ENCODE results near the gene TRIP13.

TRIP13 gene

DNA sequence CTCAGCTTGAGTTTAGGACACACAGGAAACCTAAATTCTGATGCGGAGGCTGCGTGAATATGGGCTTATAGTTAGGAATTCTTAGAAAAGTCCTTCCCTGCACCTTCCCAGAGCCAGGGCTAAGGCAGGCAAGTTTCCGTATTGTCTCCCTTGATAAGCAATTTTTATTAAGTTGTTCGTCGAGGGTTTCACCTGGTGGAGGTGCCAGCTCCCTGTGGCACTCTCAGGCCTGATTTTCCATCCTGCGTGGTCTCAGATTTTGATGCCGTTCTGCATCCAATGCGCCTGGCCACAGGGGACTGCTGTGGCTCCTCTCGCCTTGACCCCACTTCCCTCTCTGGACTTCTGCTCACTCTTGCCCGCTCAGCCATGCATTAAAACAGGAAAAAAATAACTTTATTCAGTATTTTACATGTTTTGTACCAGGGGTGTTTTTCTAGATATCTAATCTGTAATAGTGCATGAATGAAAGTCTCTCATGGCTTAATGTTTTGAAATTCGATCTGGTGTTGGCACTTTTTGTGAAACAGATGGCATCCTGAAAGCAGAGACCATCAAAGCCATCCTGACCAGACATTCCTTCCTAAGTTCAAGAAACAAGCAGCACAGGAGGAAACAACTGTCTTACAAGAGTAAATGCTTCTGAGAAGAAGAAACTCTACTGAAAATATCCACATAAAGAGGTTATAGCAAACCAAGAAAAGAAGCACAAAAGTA lies 50.7 kb downstream of the TRIP13 start:
- Histone ChIP-seq H3K36me3 (ENCODE audit: insufficient read depth, low read length) (no peaks in the 10 kb centered on the region), H3K4me3 (ENCODE audit: low read depth, low read length) (no peak overlapping the region), H3K27ac (ENCODE audit: low read depth, low read length) (no peak overlapping the region), H3K79me2 (ENCODE audit: control insufficient read depth, insufficient read depth, low read length, unreplicated experiment) (no peaks in the 10 kb centered on the region), H3K4me1 (ENCODE audit: control insufficient read depth, insufficient read depth, low read length, unreplicated experiment) (no peaks in the 10 kb centered on the region), H3K27me3 (ENCODE audit: insufficient read depth, low read length) (peaks cover 76% of the 10 kb centered on the region), H2AFZ (ENCODE audit: low read length, unreplicated experiment) (no peak overlapping the region)

DNA sequence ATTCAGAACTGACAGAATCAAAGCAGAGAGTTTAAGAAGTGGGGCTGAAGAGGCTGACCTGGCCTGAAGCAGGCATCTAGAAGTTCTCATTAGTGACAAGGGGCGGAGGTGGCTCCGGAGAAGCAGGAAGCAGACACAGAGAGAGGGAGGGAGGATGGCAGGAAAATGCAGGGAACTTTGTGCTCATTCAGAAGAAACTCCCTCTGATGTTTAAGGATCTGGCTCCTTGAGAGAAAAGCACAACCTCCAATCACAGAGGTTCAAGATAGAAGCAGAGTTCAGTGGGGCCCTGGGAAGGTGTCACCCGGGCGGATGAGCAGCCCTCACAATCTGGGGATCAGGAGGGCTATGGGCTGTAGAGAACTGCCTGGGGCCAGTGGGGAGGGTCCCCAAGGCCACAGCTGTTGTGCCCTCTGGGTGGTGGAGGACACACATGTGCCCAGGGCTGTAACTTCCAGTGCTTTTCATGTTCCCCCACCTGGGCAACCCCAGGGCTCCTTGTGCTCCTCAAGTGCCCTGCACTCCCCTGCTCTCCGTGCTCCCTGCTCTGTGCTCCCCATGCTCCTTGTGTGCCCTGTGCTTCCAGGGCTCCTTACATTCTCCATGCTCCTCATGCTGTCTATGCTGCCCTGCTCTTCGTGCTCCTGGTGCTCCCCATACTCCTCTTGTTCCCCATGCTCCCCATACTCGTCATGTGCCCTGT lies 51.4 kb downstream of the TRIP13 start:
- Histone ChIP-seq H3K79me2 (ENCODE audit: control insufficient read depth, insufficient read depth, low read length, unreplicated experiment) (no peaks in the 10 kb centered on the region), H3K36me3 (ENCODE audit: insufficient read depth, low read length) (no peaks in the 10 kb centered on the region), H3K27me3 (ENCODE audit: insufficient read depth, low read length) (peaks cover 71% of the 10 kb centered on the region), H3K4me1 (ENCODE audit: control insufficient read depth, insufficient read depth, low read length, unreplicated experiment) (no peaks in the 10 kb centered on the region), H2AFZ (ENCODE audit: low read length, unreplicated experiment) (no peak overlapping the region), H3K4me3 (ENCODE audit: low read depth, low read length) (no peak overlapping the region), H3K27ac (ENCODE audit: low read depth, low read length) (no peak overlapping the region)

DNA sequence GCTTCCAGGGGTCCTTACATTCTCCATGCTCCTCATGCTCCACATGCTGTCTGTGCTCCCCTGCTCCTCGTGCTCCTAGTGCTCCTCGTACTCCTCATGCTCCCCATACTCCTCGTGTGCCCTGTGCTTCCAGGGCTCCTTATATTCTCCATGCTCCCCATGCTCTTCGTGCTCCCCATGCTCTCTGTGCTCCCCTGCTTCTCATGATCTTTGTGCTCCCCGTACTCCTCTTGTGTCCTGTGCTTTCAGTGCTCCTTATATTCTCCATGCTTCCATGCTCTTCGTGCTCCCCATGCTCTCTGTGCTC lies 51.9 kb downstream of the TRIP13 start:
- no peaks in the 10 kb centered on the region for H3K79me2 ChIP-seq (ENCODE audit: control insufficient read depth, insufficient read depth, low read length, unreplicated experiment)
- no peak overlapping the region for H2AFZ ChIP-seq (ENCODE audit: low read length, unreplicated experiment)
- no peaks in the 10 kb centered on the region for H3K4me1 ChIP-seq (ENCODE audit: control insufficient read depth, insufficient read depth, low read length, unreplicated experiment)
- no peak overlapping the region for H3K4me3 ChIP-seq (ENCODE audit: low read depth, low read length)
- no peaks in the 10 kb centered on the region for H3K36me3 ChIP-seq (ENCODE audit: insufficient read depth, low read length)
- H3K27ac ChIP-seq (ENCODE audit: low read depth, low read length): no peak overlapping the region
- H3K27me3 ChIP-seq (ENCODE audit: insufficient read depth, low read length): peaks cover 69% of the 10 kb centered on the region

DNA sequence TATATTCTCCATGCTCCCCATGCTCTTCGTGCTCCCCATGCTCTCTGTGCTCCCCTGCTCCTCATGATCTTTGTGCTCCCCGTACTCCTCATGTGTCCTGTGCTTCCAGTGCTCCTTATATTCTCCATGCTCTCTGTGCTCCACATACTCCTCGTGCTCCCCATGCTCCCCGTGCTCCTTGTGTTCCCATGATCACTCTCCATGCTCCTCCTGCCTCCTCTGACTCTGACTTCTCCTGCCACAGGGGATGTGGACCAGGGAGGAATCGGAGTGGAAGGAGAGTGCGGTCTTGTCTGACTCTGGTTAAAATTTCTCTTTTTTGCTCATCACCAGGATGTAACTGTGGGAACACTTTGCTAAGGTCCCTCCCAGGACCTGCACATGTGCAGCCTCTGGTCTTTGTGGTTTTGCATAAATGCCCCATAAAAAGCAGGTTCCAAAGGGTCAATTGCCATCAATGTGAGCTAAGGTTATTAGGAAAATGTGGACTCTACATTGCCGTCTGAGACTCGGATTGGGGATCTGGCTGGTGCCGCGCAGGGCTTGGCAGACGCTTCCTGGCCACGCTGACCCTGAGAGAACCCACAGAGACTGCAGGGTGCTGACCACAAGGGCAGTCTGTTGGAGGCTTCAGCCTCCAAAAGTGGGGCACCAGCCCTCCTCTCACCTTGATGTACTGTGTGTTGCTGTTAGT lies 52.5 kb downstream of the TRIP13 start:
- no peak overlapping the region for H3K4me3 ChIP-seq (ENCODE audit: low read depth, low read length)
- H3K4me1 ChIP-seq (ENCODE audit: control insufficient read depth, insufficient read depth, low read length, unreplicated experiment): no peaks in the 10 kb centered on the region
- H3K79me2 ChIP-seq (ENCODE audit: control insufficient read depth, insufficient read depth, low read length, unreplicated experiment): no peaks in the 10 kb centered on the region
- no peak overlapping the region for H3K27ac ChIP-seq (ENCODE audit: low read depth, low read length)
- no peak overlapping the region for H2AFZ ChIP-seq (ENCODE audit: low read length, unreplicated experiment)
- H3K36me3 ChIP-seq (ENCODE audit: insufficient read depth, low read length): no peaks in the 10 kb centered on the region
- H3K27me3 ChIP-seq (ENCODE audit: insufficient read depth, low read length): peaks cover 71% of the 10 kb centered on the region

DNA sequence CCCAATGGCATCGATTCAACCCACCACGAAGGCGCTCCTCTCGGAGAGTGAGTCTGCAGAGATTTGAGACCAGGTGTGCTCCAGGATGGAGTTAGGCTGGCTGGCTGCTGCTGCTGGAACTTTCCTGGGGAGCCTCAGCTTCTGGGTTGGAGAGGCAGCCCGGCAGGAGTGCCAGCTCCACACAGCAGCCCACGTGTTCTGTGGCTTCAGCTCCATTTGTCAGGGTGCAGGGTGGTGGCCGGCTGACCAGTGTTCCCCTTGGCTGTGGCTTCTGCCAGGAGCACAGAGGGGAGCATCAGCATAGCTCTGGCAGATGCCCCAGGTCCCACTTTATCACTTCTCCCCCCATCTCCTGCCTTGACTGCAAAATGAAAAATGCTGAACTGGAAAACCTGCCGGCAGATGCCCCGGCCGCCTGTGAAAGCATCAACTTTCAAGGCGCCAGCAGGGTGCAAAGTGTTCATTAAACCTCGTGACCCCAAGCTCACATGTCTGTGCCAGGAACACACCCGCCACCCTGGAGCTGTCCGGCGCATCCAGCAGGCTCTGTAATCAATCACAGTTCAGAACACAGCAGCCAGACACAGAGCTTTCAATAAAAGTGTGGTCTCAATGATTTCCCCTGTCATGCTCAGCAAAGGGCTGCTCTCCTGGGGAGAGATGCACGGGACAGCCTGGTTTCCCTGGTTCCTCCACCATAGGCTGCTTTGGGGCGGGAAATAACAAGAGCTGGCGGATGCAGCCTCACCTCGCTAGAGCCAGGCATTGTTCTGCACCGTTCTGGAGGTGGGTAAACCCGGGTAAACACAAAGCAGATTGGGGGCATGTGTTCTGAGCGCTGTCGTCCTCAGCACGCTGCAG lies 53.2 kb downstream of the TRIP13 start:
- no peaks in the 10 kb centered on the region for H3K36me3 ChIP-seq (ENCODE audit: insufficient read depth, low read length)
- no peaks in the 10 kb centered on the region for H3K4me1 ChIP-seq (ENCODE audit: control insufficient read depth, insufficient read depth, low read length, unreplicated experiment)
- no peaks in the 10 kb centered on the region for H3K79me2 ChIP-seq (ENCODE audit: control insufficient read depth, insufficient read depth, low read length, unreplicated experiment)
- H3K27me3 ChIP-seq (ENCODE audit: insufficient read depth, low read length): peaks cover 78% of the 10 kb centered on the region
- no peak overlapping the region for H2AFZ ChIP-seq (ENCODE audit: low read length, unreplicated experiment)
- no peak overlapping the region for H3K4me3 ChIP-seq (ENCODE audit: low read depth, low read length)
- no peak overlapping the region for H3K27ac ChIP-seq (ENCODE audit: low read depth, low read length)

DNA sequence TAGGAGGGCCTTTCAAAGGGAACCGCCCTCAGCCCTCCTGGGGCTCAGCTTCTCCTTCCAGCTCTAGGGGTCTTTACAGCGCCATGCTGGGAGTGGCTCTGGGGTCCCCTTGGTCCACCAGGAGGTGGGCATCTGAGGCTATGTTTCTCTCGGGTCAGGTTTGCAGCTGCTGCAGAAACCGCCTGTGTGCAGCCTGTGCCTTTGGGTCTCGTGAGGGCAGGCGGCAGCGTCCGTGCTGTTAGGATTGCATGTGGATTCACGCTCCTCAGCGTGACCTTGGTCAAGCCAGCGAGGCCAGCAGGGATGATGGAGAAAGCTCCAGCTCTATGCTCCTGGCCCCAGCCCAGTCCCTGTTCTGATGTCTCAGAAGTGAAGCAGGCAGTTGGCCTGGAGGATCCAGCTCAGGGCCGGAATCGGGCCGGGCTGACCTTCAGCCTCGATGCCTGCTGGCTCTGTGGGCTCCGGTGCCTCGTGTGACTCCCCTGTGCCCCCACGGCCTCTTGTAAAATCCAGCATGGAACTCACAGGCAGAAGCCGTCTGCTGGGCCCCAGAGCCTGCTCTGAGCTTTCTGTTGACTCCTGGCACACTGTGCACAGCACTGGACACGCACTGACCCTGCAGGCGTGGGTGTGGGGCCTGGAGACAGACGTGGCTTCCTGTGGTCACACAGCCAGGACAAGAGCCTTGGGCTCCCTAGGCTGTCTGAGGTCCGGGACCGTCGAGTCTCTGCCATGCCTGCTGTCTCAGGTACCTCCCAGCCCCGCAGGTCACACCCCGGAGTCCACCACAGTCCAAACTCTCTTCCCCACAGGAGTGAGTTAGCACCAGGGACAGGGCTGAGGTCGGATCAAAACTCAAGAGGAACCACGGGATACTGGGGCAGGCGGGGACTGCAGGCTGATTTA lies 54.3 kb downstream of the TRIP13 start:
- no peak overlapping the region for H3K27ac ChIP-seq (ENCODE audit: low read depth, low read length)
- no peak overlapping the region for H3K4me3 ChIP-seq (ENCODE audit: low read depth, low read length)
- H2AFZ ChIP-seq (ENCODE audit: low read length, unreplicated experiment): no peak overlapping the region
- H3K4me1 ChIP-seq (ENCODE audit: control insufficient read depth, insufficient read depth, low read length, unreplicated experiment): no peaks in the 10 kb centered on the region
- H3K79me2 ChIP-seq (ENCODE audit: control insufficient read depth, insufficient read depth, low read length, unreplicated experiment): no peaks in the 10 kb centered on the region
- no peaks in the 10 kb centered on the region for H3K36me3 ChIP-seq (ENCODE audit: insufficient read depth, low read length)
- H3K27me3 ChIP-seq (ENCODE audit: insufficient read depth, low read length): peaks cover 78% of the 10 kb centered on the region

DNA sequence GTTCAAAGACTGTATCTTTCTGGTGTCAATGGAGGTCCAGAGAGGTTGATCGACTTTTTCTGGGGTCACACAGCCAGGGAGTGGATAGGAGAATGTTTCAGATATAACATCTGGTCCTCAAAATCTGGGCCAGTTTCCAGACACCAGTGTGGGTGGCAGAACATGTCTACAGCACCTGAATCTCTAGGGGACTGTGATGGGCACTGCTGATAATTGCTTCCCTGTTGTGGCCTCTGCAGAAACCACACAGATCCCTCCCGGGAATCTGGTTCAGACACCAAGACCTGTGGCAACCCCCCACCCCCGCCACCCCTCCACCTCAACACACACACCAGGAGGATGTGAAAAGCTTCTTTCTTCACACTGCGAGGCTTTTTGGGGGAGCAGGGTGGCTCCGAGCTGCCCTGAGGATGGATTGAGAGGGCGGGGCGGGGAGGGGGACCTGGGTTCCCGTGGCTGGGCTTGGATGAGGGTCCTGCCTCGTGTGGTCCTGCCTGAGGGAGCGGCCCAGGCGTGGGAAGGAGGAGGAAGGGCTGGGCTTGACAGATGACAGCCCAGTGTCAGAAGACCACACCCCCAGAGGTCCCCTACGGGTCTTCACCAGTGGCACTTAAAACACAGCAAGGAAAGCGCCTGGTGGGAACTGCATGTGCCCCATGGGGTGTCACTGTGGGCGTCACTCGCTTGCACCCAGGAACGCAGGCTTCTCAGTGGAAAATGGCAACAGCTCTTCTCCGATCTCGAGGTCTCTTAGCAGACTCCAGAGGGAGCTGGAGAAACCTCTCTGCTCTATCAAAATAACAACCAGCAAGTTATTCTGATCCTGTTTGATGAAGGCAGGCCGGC lies 55.2 kb downstream of the TRIP13 start:
- no peak overlapping the region for H3K4me3 ChIP-seq (ENCODE audit: low read depth, low read length)
- no peaks in the 10 kb centered on the region for H3K4me1 ChIP-seq (ENCODE audit: control insufficient read depth, insufficient read depth, low read length, unreplicated experiment)
- H3K36me3 ChIP-seq (ENCODE audit: insufficient read depth, low read length): no peaks in the 10 kb centered on the region
- H3K79me2 ChIP-seq (ENCODE audit: control insufficient read depth, insufficient read depth, low read length, unreplicated experiment): no peaks in the 10 kb centered on the region
- no peak overlapping the region for H2AFZ ChIP-seq (ENCODE audit: low read length, unreplicated experiment)
- no peak overlapping the region for H3K27ac ChIP-seq (ENCODE audit: low read depth, low read length)
- H3K27me3 ChIP-seq (ENCODE audit: insufficient read depth, low read length): peaks cover 76% of the 10 kb centered on the region

DNA sequence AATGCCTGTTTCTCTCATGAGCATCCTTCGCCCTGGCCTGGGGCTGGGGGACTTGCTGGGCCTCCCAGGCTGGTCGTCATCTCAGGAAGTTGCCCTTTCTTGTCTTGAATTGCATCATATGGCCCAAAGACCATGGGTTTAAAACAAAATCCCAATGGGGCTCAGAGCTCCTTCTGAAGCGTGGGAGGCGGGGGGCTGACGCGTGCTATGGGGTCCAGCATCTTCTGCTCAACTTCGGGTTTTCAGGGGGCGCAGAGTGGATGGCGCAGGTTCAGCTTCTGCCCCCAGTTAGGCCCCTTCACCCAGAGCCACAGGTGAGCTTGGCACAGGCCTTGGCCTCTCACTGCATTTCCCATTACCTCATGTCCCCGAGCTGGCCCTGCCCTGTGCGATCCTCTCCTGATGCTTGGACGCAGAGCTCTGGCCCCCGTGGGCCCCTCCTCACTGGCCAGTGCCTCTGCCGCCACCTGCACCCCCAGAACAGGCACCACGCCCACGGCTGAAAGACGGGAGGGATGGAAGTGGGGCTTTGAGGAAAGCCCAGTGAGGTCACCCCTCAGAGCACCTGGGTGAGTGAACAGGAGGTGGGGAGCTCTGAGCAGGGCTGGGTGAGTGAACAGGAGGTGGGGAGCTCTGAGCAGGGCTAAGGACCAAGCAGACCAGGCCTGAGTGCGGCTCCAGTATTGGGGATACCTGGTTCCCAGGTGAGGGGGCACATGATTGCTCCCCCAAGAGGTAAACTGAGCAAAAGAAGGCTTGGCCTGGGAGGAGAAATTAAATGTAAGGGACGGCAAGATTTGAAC lies 56.0 kb downstream of the TRIP13 start:
- H3K27ac ChIP-seq (ENCODE audit: low read depth, low read length): no peak overlapping the region
- H3K4me1 ChIP-seq (ENCODE audit: control insufficient read depth, insufficient read depth, low read length, unreplicated experiment): no peaks in the 10 kb centered on the region
- peaks cover 68% of the 10 kb centered on the region for H3K27me3 ChIP-seq (ENCODE audit: insufficient read depth, low read length)
- H3K79me2 ChIP-seq (ENCODE audit: control insufficient read depth, insufficient read depth, low read length, unreplicated experiment): no peaks in the 10 kb centered on the region
- H2AFZ ChIP-seq (ENCODE audit: low read length, unreplicated experiment): no peak overlapping the region
- no peak overlapping the region for H3K4me3 ChIP-seq (ENCODE audit: low read depth, low read length)
- H3K36me3 ChIP-seq (ENCODE audit: insufficient read depth, low read length): no peaks in the 10 kb centered on the region

DNA sequence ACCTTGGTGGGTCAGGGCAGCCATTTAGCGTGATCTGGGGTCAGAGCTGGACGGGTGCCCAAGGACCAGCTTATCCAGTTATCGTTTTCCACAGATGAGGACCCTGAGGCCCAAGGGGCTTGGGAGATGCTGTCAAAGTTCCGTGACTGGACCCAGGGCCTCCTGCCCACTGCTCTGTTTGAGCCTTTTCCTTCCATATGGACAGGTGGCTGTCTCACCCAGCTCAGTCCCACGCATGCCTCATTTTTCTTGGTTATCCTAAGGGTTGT lies 56.5 kb downstream of the TRIP13 start:
- no peak overlapping the region for H2AFZ ChIP-seq (ENCODE audit: low read length, unreplicated experiment)
- H3K4me3 ChIP-seq (ENCODE audit: low read depth, low read length): no peak overlapping the region
- no peaks in the 10 kb centered on the region for H3K79me2 ChIP-seq (ENCODE audit: control insufficient read depth, insufficient read depth, low read length, unreplicated experiment)
- no peaks in the 10 kb centered on the region for H3K36me3 ChIP-seq (ENCODE audit: insufficient read depth, low read length)
- H3K27me3 ChIP-seq (ENCODE audit: insufficient read depth, low read length): peaks cover 67% of the 10 kb centered on the region
- no peak overlapping the region for H3K27ac ChIP-seq (ENCODE audit: low read depth, low read length)
- H3K4me1 ChIP-seq (ENCODE audit: control insufficient read depth, insufficient read depth, low read length, unreplicated experiment): no peaks in the 10 kb centered on the region

All from ACC112 (cell line).